Measurements from ENCODE around the gene NT5DC2. TPM values are rescaled to one million over a fixed set of nuclear protein-coding genes. Genes with fewer than 3 reads are reported as not detected.

Gene NT5DC2
- total and polyA plus RNA-seq, 2 of the 8 experiments (the other 6 are each of a cell fraction or from before 2014, with no cell fraction given) = 331 to 477 TPM

DNA sequence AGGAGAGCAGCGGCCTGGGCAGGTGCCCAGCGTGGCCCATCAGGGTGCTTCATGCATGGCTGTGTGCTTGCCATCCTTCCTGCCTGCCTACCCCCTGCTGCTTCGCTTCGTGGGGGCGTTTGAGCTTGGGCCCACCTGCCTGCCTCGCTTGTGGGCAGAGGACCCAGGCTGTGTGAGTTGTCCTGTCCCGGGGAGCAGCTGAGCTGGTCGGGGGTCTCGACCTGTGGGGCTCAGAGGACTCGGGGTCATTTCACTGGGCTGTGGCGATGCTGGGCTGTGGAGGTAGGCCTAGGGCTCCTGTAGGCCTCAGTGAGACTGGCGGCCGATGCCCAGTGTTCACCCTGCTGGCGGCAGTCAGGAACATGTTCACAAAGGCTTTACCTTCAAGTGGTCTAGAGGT is 50.6 kb downstream of the NT5DC2 start:
- H2BK15ac ChIP-seq (ENCODE audit: low read length) = no peak overlapping the region
- H2BK12ac ChIP-seq (ENCODE audit: low read depth, low read length) = no peak overlapping the region
- H3K4me1 ChIP-seq (replicated peaks in 1 of 4; ENCODE audit: control insufficient read depth in 3 of 4, insufficient read depth in 4 of 4, low read length in 3 of 4) = no peaks in the 10 kb centered on the region
- FAIRE-seq = no peak
- POLR2A ChIA-PET (ENCODE audit: partially characterized antibody) = interaction anchor here (0.9 to 2.1 kb wide), 4 partner anchors 9 to 36 kb away, joined by 3 to 6 read pairs (median 4); partner anchors contain the start of gene STAB1
- H3K14ac ChIP-seq (ENCODE audit: insufficient read length) = no peak overlapping the region
- no peak overlapping the region for H3K4ac ChIP-seq (replicated peaks; ENCODE audit: insufficient read length, low read depth, low read length)
- H2AFZ ChIP-seq (ENCODE audit: low read length) = no peak overlapping the region
- CTCF ChIA-PET (ENCODE audit: partially characterized antibody) = interaction anchor here (0.8 to 3.1 kb wide), 17 partner anchors 11 to 129 kb away, joined by 3 to 28 read pairs (median 4); partner anchors contain the start of gene TNNC1
- TF ChIP-seq KDM1A (IDR thresholded peaks at IDR 0.05; ENCODE audit: borderline replicate concordance, low read length) = no peak
- peak; percentile 67; the same call in 1 of the 2 replicates for TF ChIP-seq POLR2AphosphoS5 (IDR thresholded peaks at IDR 0.05; ENCODE audit: low read depth, low read length)
- no peak overlapping the region for H3K56ac ChIP-seq (replicated peaks; ENCODE audit: insufficient read length, low read depth, low read length)
- no peak overlapping the region for H2BK120ac ChIP-seq (replicated peaks; ENCODE audit: low read depth, low read length)
- no peak overlapping the region for H3K27ac ChIP-seq (ENCODE audit: low read depth, low read length)
- no peak overlapping the region for H4K91ac ChIP-seq (replicated peaks; ENCODE audit: insufficient read length, low read length)
- no peak overlapping the region for H2AK5ac ChIP-seq (ENCODE audit: low read depth, low read length)
- no peaks in the 10 kb centered on the region for H3K9me3 ChIP-seq (ENCODE audit: insufficient read depth in 2 of 2, low read depth in 1 of 2, low read length in 1 of 2)
- H3K9ac ChIP-seq (replicated peaks in 1 of 4; ENCODE audit: extremely low read depth in 1 of 4, low read depth in 3 of 4, low read length in 3 of 4) = no peak overlapping the region
- H4K8ac ChIP-seq (ENCODE audit: extremely low read depth, insufficient read depth, low read length) = no peak overlapping the region; the same call in 1 of the 2 replicates
- H3K23ac ChIP-seq (ENCODE audit: insufficient read length) = no peak overlapping the region
- no peaks in the 10 kb centered on the region for H3K23me2 ChIP-seq (ENCODE audit: low read depth, low read length)
- peaks cover 0 to 18% of the 10 kb centered on the region in 2 experiments for H4K20me1 ChIP-seq (replicated peaks in 1 of 2; ENCODE audit: control insufficient read depth in 1 of 2, insufficient read depth in 2 of 2, low read length in 2 of 2)
- peaks cover 2% of the 10 kb centered on the region; the same call in 1 of the 2 replicates for H3K79me1 ChIP-seq (ENCODE audit: low read depth, low read length)
- H3K36me3 ChIP-seq (ENCODE audit: control insufficient read depth in 2 of 4, insufficient read depth in 4 of 4, low read length in 3 of 4) = peaks cover 25 to 57% (median 39%) of the 10 kb centered on the region in 4 experiments
- DNase-seq (ENCODE audit: low read depth in 1 of 2, low spot score in 2 of 2) = no peak
- H3K4me2 ChIP-seq (ENCODE audit: insufficient read depth in 1 of 2, low read depth in 2 of 2, low read length in 2 of 2) = no peak overlapping the region
- H3K4me3 ChIP-seq (ENCODE audit: extremely low read depth in 1 of 4, insufficient read depth in 2 of 4, low read depth in 3 of 4, low read length in 4 of 4) = no peak overlapping the region
- H2BK5ac ChIP-seq (ENCODE audit: low read depth, low read length) = no peak overlapping the region
- H3K18ac ChIP-seq (ENCODE audit: extremely low read depth, low read length) = no peak overlapping the region
- H3K27me3 ChIP-seq (replicated peaks in 1 of 4; ENCODE audit: control insufficient read depth in 3 of 4, extremely low read depth in 1 of 4, insufficient read depth in 3 of 4, low read length in 3 of 4) = no peaks in the 10 kb centered on the region
- no peak overlapping the region for H4K5ac ChIP-seq (ENCODE audit: insufficient read length, low read depth, low read length)
- H3K79me2 ChIP-seq (ENCODE audit: control insufficient read depth in 1 of 2, insufficient read depth in 2 of 2, low read length in 2 of 2) = no peaks in the 10 kb centered on the region
- 87% methylated on average over 14 of the region's 14 CpGs; no CpG with 5 or more reads in 1 of the 2 experiments for WGBS, 2 experiments (ENCODE audit: extremely low coverage in 1 of 2, insufficient coverage in 1 of 2, insufficient read length in 1 of 2, insufficient replicate concordance in 2 of 2, low coverage in 1 of 2, low lambda C conversion rate in 2 of 2, missing lambda C conversion rate in 1 of 2)
- no peak overlapping the region for H2BK20ac ChIP-seq (ENCODE audit: low read length)
